IMR-90 (cell line): Measurements from ENCODE around the gene GALNT17. TPM values are rescaled to one million over a fixed set of nuclear protein-coding genes. Genes with fewer than 3 reads are reported as not detected.

Source experiments
- ATAC-seq: fragments of 200-7000 bp; cut with Tn5 transposase; 2 replicates; pipeline ENCODE4 v1.9.1; 2020; ENCODE audit warnings: low read depth, mild to moderate bottlenecking, moderate library complexity
- BruUV-seq: library from RNA; stranded (reverse); fragments of 400-500 nt; replicated peaks from 2 replicates; lab custom pipeline; 2021; lab: Mats Ljungman, UMichigan
- CTCF ChIA-PET: fragments of 300-600 bp; formaldehyde crosslinking; extraction: SDS; loops from one replicate; lab custom pipeline; 2021; ENCODE audit warnings: antibody characterized with exemption; lab: Yijun Ruan, JAX
- POLR2A ChIA-PET: fragments of 300-600 bp; sonication (Branson Sonifier 250); formaldehyde crosslinking; loops from one replicate; lab custom pipeline; 2022; ENCODE audit warnings: antibody characterized with exemption; ENCODE audit not compliant: unreplicated experiment; lab: Charles Lee
- DNase-seq: peaks from one replicate; pipeline ENCODE4 v3.0.0; 2013
- H2AFZ ChIP-seq: replicated peaks from 2 replicates; pipeline ENCODE3; 2013; ENCODE audit warnings: low read length, mild to moderate bottlenecking; ENCODE audit not compliant: poor library complexity
- H2AK5ac ChIP-seq: 2 replicates; pipeline ENCODE4 v1.6.1; 2013; ENCODE audit warnings: low read depth, low read length, inconsistent platforms
- H2AK9ac ChIP-seq: replicated peaks from 2 replicates; pipeline ENCODE3; 2013; ENCODE audit warnings: mild to moderate bottlenecking, low read depth, low read length, moderate library complexity; ENCODE audit not compliant: poor library complexity
- H2BK120ac ChIP-seq: 2 replicates; pipeline ENCODE4 v1.6.1; 2013; ENCODE audit warnings: low read depth, low read length, inconsistent platforms
- H2BK15ac ChIP-seq: 3 replicates; pipeline ENCODE4 v1.6.1; 2013; ENCODE audit warnings: low read depth, low read length, inconsistent platforms
- H2BK20ac ChIP-seq: 2 replicates; pipeline ENCODE4 v1.6.1; 2013; ENCODE audit warnings: low read depth, mild to moderate bottlenecking, inconsistent platforms, low read length, moderate library complexity
- H2BK5ac ChIP-seq: 2 replicates; pipeline ENCODE4 v1.6.1; 2013; ENCODE audit warnings: mild to moderate bottlenecking, low read depth, low read length, inconsistent platforms; ENCODE audit not compliant: poor library complexity, severe bottlenecking
- H3K14ac ChIP-seq: replicated peaks from 2 replicates; pipeline ENCODE4 v1.6.1; 2013; ENCODE audit warnings: low read depth, low read length, inconsistent platforms
- H3K18ac ChIP-seq: 2 replicates; pipeline ENCODE4 v1.6.1; 2013; ENCODE audit warnings: low read depth, low read length, control low read depth
- H3K23ac ChIP-seq: 2 replicates; pipeline ENCODE4 v1.6.1; 2013; ENCODE audit warnings: low read depth, low read length, inconsistent platforms
- H3K27ac ChIP-seq: 2 replicates; pipeline ENCODE4 v1.5.1; 2013; ENCODE audit warnings: mild to moderate bottlenecking, control low read depth, low read length; ENCODE audit not compliant: insufficient read depth
- H3K27me3 ChIP-seq: 2 replicates; pipeline ENCODE4 v1.6.1; 2013; ENCODE audit warnings: low read length; ENCODE audit not compliant: control insufficient read depth, insufficient read depth
- H3K36me3 ChIP-seq: 2 replicates; pipeline ENCODE4 v1.6.1; 2013; ENCODE audit warnings: low read length, mixed read lengths; ENCODE audit not compliant: control insufficient read depth, insufficient read depth
- H3K4ac ChIP-seq: 2 replicates; pipeline ENCODE4 v1.6.1; 2013; ENCODE audit warnings: low read depth, low read length, inconsistent platforms
- H3K4me1 ChIP-seq: 2 replicates; pipeline ENCODE4 v1.6.1; 2013; ENCODE audit warnings: low read length, mixed read lengths; ENCODE audit not compliant: control insufficient read depth, insufficient read depth
- H3K4me2 ChIP-seq: 2 replicates; pipeline ENCODE4 v1.6.1; 2013; ENCODE audit warnings: low read depth, mild to moderate bottlenecking, control low read depth, low read length, moderate library complexity
- H3K4me3 ChIP-seq: 2 replicates; pipeline ENCODE4 v1.5.1; 2013; ENCODE audit warnings: low read depth, mild to moderate bottlenecking, control low read depth, low read length, moderate library complexity; ENCODE audit not compliant: insufficient read depth
- H3K56ac ChIP-seq: 2 replicates; pipeline ENCODE4 v1.6.1; 2013; ENCODE audit warnings: low read length, inconsistent platforms; ENCODE audit not compliant: insufficient read depth; ENCODE audit errors: extremely low read depth
- H3K79me1 ChIP-seq, 2 experiments: 2 replicates each; pipeline ENCODE4 v1.6.1; 2013; ENCODE audit warnings: low read length in 2 of 2, inconsistent platforms in 1 of 2, low read depth in 1 of 2
- H3K9ac ChIP-seq: 2 replicates; pipeline ENCODE4 v1.6.1; 2013; ENCODE audit warnings: low read depth, low read length, control low read depth
- H3K9me1 ChIP-seq: 2 replicates; pipeline ENCODE4 v1.6.1; 2013; ENCODE audit warnings: low read length, inconsistent platforms; ENCODE audit not compliant: insufficient read depth
- H3K9me3 ChIP-seq: 2 replicates; pipeline ENCODE4 v1.6.1; 2013; ENCODE audit warnings: low read length; ENCODE audit not compliant: control insufficient read depth, insufficient read depth
- H4K20me1 ChIP-seq: 2 replicates; pipeline ENCODE4 v1.6.1; 2013; ENCODE audit warnings: low read length, inconsistent platforms; ENCODE audit not compliant: insufficient read depth
- H4K5ac ChIP-seq: 2 replicates; pipeline ENCODE4 v1.6.1; 2013; ENCODE audit warnings: mild to moderate bottlenecking, low read depth, low read length, control low read depth
- H4K8ac ChIP-seq, 2 experiments: 2 replicates each; pipeline ENCODE4 v1.6.1; 2013; ENCODE audit warnings: low read depth in 2 of 2, low read length in 2 of 2, control low read depth in 1 of 2, inconsistent platforms in 1 of 2
- H4K91ac ChIP-seq: 2 replicates; pipeline ENCODE4 v1.6.1; 2013; ENCODE audit warnings: low read depth, low read length, inconsistent platforms; ENCODE audit not compliant: insufficient read depth
- BHLHE40 ChIP-seq: fragments of 150-350 bp; IDR thresholded peaks from 2 replicates; pipeline ENCODE4 v1.6.1; 2016; ENCODE audit warnings: mild to moderate bottlenecking, low read depth, low read length
- CEBPB ChIP-seq: IDR thresholded peaks from 2 replicates; pipeline ENCODE4 v1.6.1; 2012; ENCODE audit warnings: low read depth, low read length, improper control_type of control experiment
- CHD1 ChIP-seq: IDR thresholded peaks from 2 replicates; pipeline ENCODE4 v1.6.1; 2012; ENCODE audit warnings: low read depth, low read length, improper control_type of control experiment
- CTCF ChIP-seq: conservative IDR thresholded peaks from 2 replicates; pipeline ENCODE4 v1.5.1; 2012; ENCODE audit warnings: mild to moderate bottlenecking, low read depth, low read length, improper control_type of control experiment
- ELK1 ChIP-seq: fragments of 150-350 bp; IDR thresholded peaks from 2 replicates; pipeline ENCODE4 v1.6.1; 2016; ENCODE audit warnings: low read depth, mild to moderate bottlenecking, low read length, moderate library complexity, borderline replicate concordance
- FOS ChIP-seq: fragments of 150-350 bp; IDR thresholded peaks from 2 replicates; pipeline ENCODE4 v1.6.1; 2016; ENCODE audit warnings: low read depth, low read length
- MAFK ChIP-seq: IDR thresholded peaks from 2 replicates; pipeline ENCODE4 v1.6.1; 2012; ENCODE audit warnings: low read depth, low read length, improper control_type of control experiment
- MAZ ChIP-seq: IDR thresholded peaks from 2 replicates; pipeline ENCODE4 v1.6.1; 2012; ENCODE audit warnings: low read depth, mild to moderate bottlenecking, low read length, improper control_type of control experiment, moderate library complexity, borderline replicate concordance
- MXI1 ChIP-seq: IDR thresholded peaks from 2 replicates; pipeline ENCODE4 v1.6.1; 2012; ENCODE audit warnings: low read depth, mild to moderate bottlenecking, low read length, moderate library complexity, borderline replicate concordance
- NFE2L2 ChIP-seq: fragments of 150-350 bp; IDR thresholded peaks from 2 replicates; pipeline ENCODE4 v1.6.1; 2016; ENCODE audit warnings: low read depth, mild to moderate bottlenecking, low read length
- POLR2A ChIP-seq: IDR thresholded peaks from 2 replicates; pipeline ENCODE4 v1.6.1; 2012; ENCODE audit warnings: mild to moderate bottlenecking, low read depth, low read length
- RAD21 ChIP-seq: IDR thresholded peaks from 2 replicates; pipeline ENCODE4 v1.6.1; 2012; ENCODE audit warnings: low read length, improper control_type of control experiment
- RCOR1 ChIP-seq: IDR thresholded peaks from 2 replicates; pipeline ENCODE4 v1.6.1; 2012; ENCODE audit warnings: mild to moderate bottlenecking, low read length, improper control_type of control experiment; ENCODE audit not compliant: insufficient replicate concordance
- RFX5 ChIP-seq: IDR thresholded peaks from 2 replicates; pipeline ENCODE4 v1.8.0; 2012; ENCODE audit warnings: low read depth, mild to moderate bottlenecking, low read length, moderate library complexity
- SMC3 ChIP-seq: fragments of 150-350 bp; IDR thresholded peaks from 2 replicates; pipeline ENCODE4 v1.6.1; 2016; ENCODE audit warnings: low read depth, mild to moderate bottlenecking, antibody characterized with exemption, low read length, moderate library complexity
- USF2 ChIP-seq: fragments of 150-350 bp; IDR thresholded peaks from 2 replicates; pipeline ENCODE4 v1.6.1; 2017; ENCODE audit warnings: mild to moderate bottlenecking, antibody characterized with exemption, low read length, low read depth
- WGBS, 2 experiments: methylation state at CpG; one replicate each; pipeline versions ENCODE4 v1.1.5 to v1.1.7; 2013; ENCODE audit warnings: missing lambda C conversion rate in 2 of 2; ENCODE audit not compliant: insufficient read length in 1 of 2; ENCODE audit errors: extremely low coverage in 2 of 2; 5-methylcytosine and 5-hydroxymethylcytosine counted together
- dilution Hi-C: fragments of 300-500 bp; cut with HindIII; formaldehyde crosslinking; loops from one replicate; pipeline ENCODE4 v1.14.3; 2018; ENCODE audit warnings: low sequenced_read_pairs; ENCODE audit not compliant: unreplicated experiment
- in situ Hi-C: fragments of 300-500 bp; cut with MboI; formaldehyde crosslinking; loops from 3 replicates; pipeline ENCODE4 v1.14.3; 2019; ENCODE audit warnings: low sequenced_read_pairs, inconsistent platforms, mixed read lengths
- intact Hi-C: fragments of 100-400 bp; cut with micrococcal nuclease; formaldehyde crosslinking; loops from 2 replicates; pipeline ENCODE4 v1.10.0; 2022
- polyA plus RNA-seq, 3 experiments: library from polyadenylated mRNA; depleted of rRNA; stranded (reverse); fragments of >200 nt; gene quantifications; 2 replicates each; pipeline ENCODE4 v1.2.3, GENCODE V29; 2012; ENCODE audit warnings: low replicate concordance in 1 of 3
- total RNA-seq: library from RNA; depleted of rRNA; stranded (reverse); fragments of >200 nt; gene quantifications from 2 replicates; pipeline ENCODE4 v1.2.3, GENCODE V29; 2012

GALNT17 gene
- total and polyA plus RNA-seq, 2 of the 4 experiments (the other 2 are of a cell fraction), result not detected

- dilution Hi-C loops, result no loop called here
- H4K8ac ChIP-seq, result no peak overlapping the region
- H2AK9ac ChIP-seq, result no peak overlapping the region
- H3K56ac ChIP-seq, result no peak overlapping the region
- in situ Hi-C loops, result no loop called here
- no peak for DNase-seq
- H3K27me3 ChIP-seq, result no peaks in the 10 kb centered on the region
- 13% methylated on average over 1 of the region's 6 CpGs; no CpG with 5 or more reads in 1 of the 2 experiments for WGBS, 2 experiments
- no peak overlapping the region for H2BK15ac ChIP-seq
- no peak overlapping the region for H3K27ac ChIP-seq
- no peak overlapping the region for H2AFZ ChIP-seq
- no peak overlapping the region for H4K5ac ChIP-seq
- TF ChIP-seq ELK1 (no peak), FOS (no peak), MXI1 (no peak), CTCF (no peak), BHLHE40 (no peak), NFE2L2 (no peak), CEBPB (no peak), RCOR1 (no peak), RAD21 (no peak), RFX5 (no peak), SMC3 (no peak), USF2 (no peak), MAFK (no peak), MAZ (no peak), CHD1 (no peak), POLR2A (no peak)
- H4K20me1 ChIP-seq, result no peaks in the 10 kb centered on the region
- no peak overlapping the region for H4K91ac ChIP-seq
- H2BK5ac ChIP-seq, result no peak overlapping the region
- BruUV-seq, result no TSS peak
- no peak overlapping the region for H3K4me2 ChIP-seq
- no peaks in the 10 kb centered on the region for H3K79me1 ChIP-seq
- H2BK20ac ChIP-seq, result no peak overlapping the region
- no peak overlapping the region for H2BK120ac ChIP-seq
- no peak overlapping the region for H3K4ac ChIP-seq
- no peak overlapping the region for H3K9ac ChIP-seq
- no peaks in the 10 kb centered on the region for H3K36me3 ChIP-seq
- ChIA-PET POLR2A (no interaction called here), CTCF (no interaction called here)
- H3K18ac ChIP-seq, result no peak overlapping the region
- no peaks in the 10 kb centered on the region for H3K9me1 ChIP-seq
- no peak overlapping the region for H3K4me3 ChIP-seq
- H3K9me3 ChIP-seq, result peaks cover 27% of the 10 kb centered on the region; the same call in 1 of the 2 replicates
- no peak for ATAC-seq
- no peak overlapping the region for H3K23ac ChIP-seq
- intact Hi-C loops, result no loop called here
- H2AK5ac ChIP-seq, result no peak overlapping the region
- H3K4me1 ChIP-seq, result no peaks in the 10 kb centered on the region
- H3K14ac ChIP-seq, result no peak overlapping the region
These were observed 431.3 kb downstream of the GALNT17 start for GRCh38 chr7:71563276-71563675.
